Measurements from ENCODE around the gene SC5D.

- TF ChIP-seq CTCF (IDR thresholded peaks at IDR 0.05) (no peak), POLR2A (IDR thresholded peaks at IDR 0.05; ENCODE audit: low read depth) (no peak)
Measured at GRCh38 chr11:121310908-121311307, 18.3 kb downstream of the SC5D start.

Measured in esophagus muscularis mucosa (tissue), 3 donors.